ENCODE data around the gene ILDR2. TPM values are rescaled to one million over a fixed set of nuclear protein-coding genes. Genes with fewer than 3 reads are reported as not detected.

ILDR2 gene
- total and polyA plus RNA-seq, 2 experiments from 2014 or later: not detected

DNA sequence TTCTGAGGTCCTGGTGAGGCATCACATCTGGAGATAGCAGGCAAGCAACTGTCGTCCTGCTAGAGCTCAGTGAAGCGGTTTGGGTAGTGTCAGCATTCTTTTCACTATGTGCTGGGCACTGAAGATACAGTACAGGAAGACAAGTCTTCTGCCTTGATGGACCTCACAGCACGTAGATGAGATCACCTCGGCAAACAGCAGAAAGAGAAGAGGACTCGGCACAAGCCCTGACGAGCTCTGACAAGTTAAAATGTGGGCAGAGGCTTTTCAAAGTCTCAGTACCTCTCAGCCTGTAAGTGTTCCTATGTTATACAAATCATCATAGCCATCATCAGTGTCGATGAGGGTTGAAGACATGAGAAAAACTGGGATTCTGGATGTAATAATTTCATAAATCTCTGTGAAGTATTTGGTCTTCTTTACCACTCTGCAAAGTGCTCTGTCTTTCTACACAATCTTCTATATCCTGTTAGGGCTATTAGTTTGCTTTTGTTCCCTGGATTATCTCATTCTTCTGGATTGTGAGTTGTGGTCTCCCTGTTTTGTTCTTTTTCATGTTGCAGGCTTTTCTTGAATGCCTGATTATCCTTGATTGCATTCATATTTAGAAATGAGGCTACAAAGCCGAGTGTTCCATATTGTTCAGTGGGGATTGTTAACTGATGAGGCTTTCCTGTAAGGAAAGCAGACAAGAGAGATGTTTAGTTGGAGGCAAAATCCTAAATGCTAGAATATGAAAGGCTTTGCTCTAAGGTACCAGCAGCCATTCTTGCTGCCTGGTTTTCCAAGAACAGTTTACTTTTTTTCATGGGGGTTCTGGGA is 38.0 kb upstream of the ILDR2 start:
- no peaks in the 10 kb centered on the region for H3K36me3 ChIP-seq (ENCODE audit: low read depth)
- H3K4me2 ChIP-seq (ENCODE audit: unreplicated experiment): no peak overlapping the region
- H3K79me2 ChIP-seq (ENCODE audit: insufficient read depth): no peaks in the 10 kb centered on the region
- no peaks in the 10 kb centered on the region for H3K9me2 ChIP-seq (ENCODE audit: insufficient read depth)
- 25 to 33% methylated on average over 8 of the region's 8 CpGs for WGBS, 2 experiments (ENCODE audit: low coverage in 1 of 2, low lambda C conversion rate in 2 of 2, missing lambda C conversion rate in 2 of 2)
- no peak overlapping the region for H3K27ac ChIP-seq
- no peaks in the 10 kb centered on the region for H3K27me3 ChIP-seq (replicated peaks; ENCODE audit: insufficient read depth)
- H4K20me1 ChIP-seq (ENCODE audit: insufficient read depth): no peaks in the 10 kb centered on the region
- H3K9me3 ChIP-seq (ENCODE audit: low read depth): no peaks in the 10 kb centered on the region
- no peaks in the 10 kb centered on the region for H3F3A ChIP-seq (ENCODE audit: insufficient read depth)
- H3K4me1 ChIP-seq (ENCODE audit: insufficient read depth): no peaks in the 10 kb centered on the region
- no peak for DNase-seq
- no peak overlapping the region for H2AFZ ChIP-seq
- H3K4me3 ChIP-seq: no peak overlapping the region
- H3K9ac ChIP-seq: no peak overlapping the region
- TF ChIP-seq EZH2 (IDR thresholded peaks at IDR 0.05; ENCODE audit: insufficient read depth, poor library complexity, severe bottlenecking) (no peak), EZH2phosphoT487 (IDR thresholded peaks at IDR 0.05; ENCODE audit: insufficient read depth, low read depth) (no peak)
- in situ Hi-C loops (cut with MboI): no loop called here

DNA sequence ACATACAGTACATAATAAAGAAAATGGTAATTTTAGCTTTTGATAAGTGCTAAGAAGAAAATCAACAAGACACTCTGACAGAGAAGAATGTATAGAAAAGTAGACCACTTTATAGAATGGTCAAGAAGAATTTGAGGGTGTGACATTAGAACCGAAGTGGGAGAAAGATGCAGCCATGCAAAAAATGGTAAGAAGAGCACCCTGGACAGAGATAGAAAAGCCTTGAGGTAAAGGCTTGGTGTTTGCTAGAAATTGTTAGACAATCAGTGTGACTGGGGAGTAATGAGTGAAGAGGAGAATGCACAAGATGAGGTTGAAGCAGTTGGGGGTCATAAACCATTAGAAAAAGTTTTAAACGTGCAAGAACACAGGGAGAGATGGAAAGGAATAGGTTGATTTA is 37.2 kb upstream of the ILDR2 start:
- no peak overlapping the region for H3K9ac ChIP-seq
- DNase-seq: no peak
- no peaks in the 10 kb centered on the region for H4K20me1 ChIP-seq (ENCODE audit: insufficient read depth)
- no peaks in the 10 kb centered on the region for H3K9me3 ChIP-seq (ENCODE audit: low read depth)
- in situ Hi-C loops (cut with MboI): no loop called here
- no peaks in the 10 kb centered on the region for H3K79me2 ChIP-seq (ENCODE audit: insufficient read depth)
- no peaks in the 10 kb centered on the region for H3K4me1 ChIP-seq (ENCODE audit: insufficient read depth)
- no peak overlapping the region for H3K4me2 ChIP-seq (ENCODE audit: unreplicated experiment)
- no peak overlapping the region for H3K4me3 ChIP-seq
- no peaks in the 10 kb centered on the region for H3K36me3 ChIP-seq (ENCODE audit: low read depth)
- TF ChIP-seq EZH2phosphoT487 (IDR thresholded peaks at IDR 0.05; ENCODE audit: insufficient read depth, low read depth): no peak
- no peak for TF ChIP-seq EZH2 (IDR thresholded peaks at IDR 0.05; ENCODE audit: insufficient read depth, poor library complexity, severe bottlenecking)
- no peaks in the 10 kb centered on the region for H3F3A ChIP-seq (ENCODE audit: insufficient read depth)
- no peak overlapping the region for H3K27ac ChIP-seq
- no peak overlapping the region for H2AFZ ChIP-seq
- H3K27me3 ChIP-seq (replicated peaks; ENCODE audit: insufficient read depth): no peaks in the 10 kb centered on the region
- WGBS, 2 experiments (ENCODE audit: low coverage in 1 of 2, low lambda C conversion rate in 2 of 2, missing lambda C conversion rate in 2 of 2): 1 to 7% methylated on average over 2 of the region's 2 CpGs
- no peaks in the 10 kb centered on the region for H3K9me2 ChIP-seq (ENCODE audit: insufficient read depth)

DNA sequence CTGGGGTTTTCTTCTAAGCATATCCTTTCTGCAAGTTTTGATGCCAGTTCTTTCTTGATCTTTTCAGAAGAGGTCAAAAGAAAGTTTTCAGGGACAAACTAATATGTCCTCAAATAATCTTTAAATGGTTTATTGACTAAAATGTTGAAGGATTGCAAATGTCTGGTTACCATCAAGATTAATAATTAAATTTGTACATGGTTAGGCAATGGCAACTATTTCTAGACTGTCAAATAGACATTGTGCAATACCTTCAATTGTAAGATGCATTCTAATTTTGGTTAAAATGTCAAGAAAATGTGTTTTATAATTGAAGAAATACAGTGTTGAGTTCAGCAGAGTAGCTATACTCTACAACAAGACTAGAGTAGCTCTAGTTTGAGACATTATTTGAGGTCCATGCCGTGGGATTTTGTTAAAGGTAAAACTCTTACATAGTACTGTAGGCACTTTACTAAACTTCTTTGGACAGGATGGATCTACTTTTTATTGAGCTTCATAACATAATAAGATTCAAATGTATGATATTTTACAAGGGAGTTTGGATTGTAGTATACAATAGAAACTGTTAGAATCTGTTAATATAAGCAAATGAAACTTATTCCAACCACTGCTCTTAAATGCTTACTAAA is 36.3 kb upstream of the ILDR2 start:
- TF ChIP-seq EZH2phosphoT487 (IDR thresholded peaks at IDR 0.05; ENCODE audit: insufficient read depth, low read depth) (no peak), EZH2 (IDR thresholded peaks at IDR 0.05; ENCODE audit: insufficient read depth, poor library complexity, severe bottlenecking) (no peak)
- Histone ChIP-seq H3K4me1 (ENCODE audit: insufficient read depth) (no peaks in the 10 kb centered on the region), H3K27me3 (replicated peaks; ENCODE audit: insufficient read depth) (no peaks in the 10 kb centered on the region), H3K9me2 (ENCODE audit: insufficient read depth) (no peaks in the 10 kb centered on the region), H3K4me2 (ENCODE audit: unreplicated experiment) (no peak overlapping the region), H3K36me3 (ENCODE audit: low read depth) (no peaks in the 10 kb centered on the region), H3F3A (ENCODE audit: insufficient read depth) (no peaks in the 10 kb centered on the region), H4K20me1 (ENCODE audit: insufficient read depth) (no peaks in the 10 kb centered on the region), H3K79me2 (ENCODE audit: insufficient read depth) (no peaks in the 10 kb centered on the region), H3K4me3 (no peak overlapping the region), H3K9ac (no peak overlapping the region), H2AFZ (no peak overlapping the region), H3K27ac (no peak overlapping the region), H3K9me3 (ENCODE audit: low read depth) (no peaks in the 10 kb centered on the region)
- in situ Hi-C loops (cut with MboI): no loop called here
- no peak for DNase-seq
- 5 to 13% methylated on average over 1 of the region's 1 CpG for WGBS, 2 experiments (ENCODE audit: low coverage in 1 of 2, low lambda C conversion rate in 2 of 2, missing lambda C conversion rate in 2 of 2)

DNA sequence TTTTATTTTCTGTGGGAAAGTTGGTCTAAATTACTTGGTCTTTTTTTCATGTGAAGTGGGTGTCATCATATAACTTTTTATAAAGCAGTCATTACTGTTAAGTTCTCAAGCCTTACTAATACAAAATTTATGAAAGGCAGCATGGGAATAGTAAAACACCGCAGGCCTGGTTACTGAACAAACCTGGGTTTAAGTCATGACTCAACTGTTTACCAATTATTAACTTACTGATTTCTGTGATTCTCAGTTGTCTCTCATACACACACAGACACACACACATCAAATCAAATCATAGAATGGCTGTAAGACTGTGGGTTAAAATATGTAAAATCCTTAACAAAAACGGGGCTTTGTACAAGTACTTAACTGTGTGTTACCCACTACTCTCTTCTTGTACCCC is 28.4 kb upstream of the ILDR2 start:
- in situ Hi-C loops (cut with MboI): no loop called here
- no peak for DNase-seq
- no peak for TF ChIP-seq EZH2phosphoT487 (IDR thresholded peaks at IDR 0.05; ENCODE audit: insufficient read depth, low read depth)
- no peak for TF ChIP-seq EZH2 (IDR thresholded peaks at IDR 0.05; ENCODE audit: insufficient read depth, poor library complexity, severe bottlenecking)
- Histone ChIP-seq H3F3A (ENCODE audit: insufficient read depth) (no peaks in the 10 kb centered on the region), H3K9ac (no peak overlapping the region), H3K9me2 (ENCODE audit: insufficient read depth) (no peaks in the 10 kb centered on the region), H3K4me1 (ENCODE audit: insufficient read depth) (no peaks in the 10 kb centered on the region), H3K4me2 (ENCODE audit: unreplicated experiment) (no peak overlapping the region), H3K27ac (no peak overlapping the region), H3K36me3 (ENCODE audit: low read depth) (no peaks in the 10 kb centered on the region), H4K20me1 (ENCODE audit: insufficient read depth) (no peaks in the 10 kb centered on the region), H3K79me2 (ENCODE audit: insufficient read depth) (no peaks in the 10 kb centered on the region), H2AFZ (no peak overlapping the region), H3K27me3 (replicated peaks; ENCODE audit: insufficient read depth) (no peaks in the 10 kb centered on the region), H3K4me3 (no peak overlapping the region), H3K9me3 (ENCODE audit: low read depth) (no peaks in the 10 kb centered on the region)
- WGBS, 2 experiments (ENCODE audit: low coverage in 1 of 2, low lambda C conversion rate in 2 of 2, missing lambda C conversion rate in 2 of 2): 18 to 22% methylated on average over 2 of the region's 2 CpGs

Measured in GM23248 (cell line).